T follicular helper cell (primary cell): ENCODE data around the gene PRAMEF6.
"Not testable (repeated sequence)": the region's sequence is repeated elsewhere in the genome, so short reads cannot be mapped to it uniquely, and the experiment has no call there.

Experiments used
- DNase-seq: peaks from one replicate; pipeline ENCODE4 v3.0.0-alpha.2; 2020; ENCODE audit warnings: low read depth
- total RNA-seq, 2 experiments: gene quantifications; one replicate each; lab custom pipeline; 2026; lab: John Stamatoyannopoulos, UW

PRAMEF6 gene
- 0 reads per million in 2 experiments for total RNA-seq

- not testable (repeated sequence) for DNase-seq
Measured at GRCh38 chr1:12947480-12947879, at the start of gene PRAMEF6. Gene PRAMEF6 (minus strand): TSS chr1:12947580. CDS start chr1:12942518, 5,062 bp downstream.

GRCh38 chr1:12924368-12924767 is 23.0 kb downstream of the PRAMEF6 start:
- not testable (repeated sequence) for DNase-seq

DNA sequence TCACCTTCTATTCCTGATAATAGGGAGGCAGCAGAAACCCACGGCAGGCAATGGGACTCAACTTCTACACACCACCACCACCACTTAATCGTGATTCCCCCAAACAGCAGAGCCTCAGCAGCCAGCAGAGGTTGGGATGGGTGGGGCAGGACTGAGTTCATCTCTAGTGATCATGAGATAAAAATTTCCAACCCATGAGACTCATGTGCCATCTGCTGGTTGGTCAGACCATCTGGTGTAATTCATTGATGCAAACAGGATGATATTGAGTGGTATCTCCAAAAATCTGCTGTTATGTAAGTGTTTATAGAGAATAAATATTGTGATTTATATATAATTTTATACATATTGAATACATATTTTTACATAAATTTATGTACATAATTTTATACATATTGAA is 25.6 kb downstream of the PRAMEF6 start:
- not testable (repeated sequence) for DNase-seq

- not testable (repeated sequence) for DNase-seq
Measured at GRCh38 chr1:12916310-12916709, 31.1 kb downstream of the PRAMEF6 start, which contains the start of gene PRAMEF7. Gene PRAMEF7 (plus strand): TSS chr1:12916610. CDS start chr1:12917693, 1,083 bp downstream.

DNA sequence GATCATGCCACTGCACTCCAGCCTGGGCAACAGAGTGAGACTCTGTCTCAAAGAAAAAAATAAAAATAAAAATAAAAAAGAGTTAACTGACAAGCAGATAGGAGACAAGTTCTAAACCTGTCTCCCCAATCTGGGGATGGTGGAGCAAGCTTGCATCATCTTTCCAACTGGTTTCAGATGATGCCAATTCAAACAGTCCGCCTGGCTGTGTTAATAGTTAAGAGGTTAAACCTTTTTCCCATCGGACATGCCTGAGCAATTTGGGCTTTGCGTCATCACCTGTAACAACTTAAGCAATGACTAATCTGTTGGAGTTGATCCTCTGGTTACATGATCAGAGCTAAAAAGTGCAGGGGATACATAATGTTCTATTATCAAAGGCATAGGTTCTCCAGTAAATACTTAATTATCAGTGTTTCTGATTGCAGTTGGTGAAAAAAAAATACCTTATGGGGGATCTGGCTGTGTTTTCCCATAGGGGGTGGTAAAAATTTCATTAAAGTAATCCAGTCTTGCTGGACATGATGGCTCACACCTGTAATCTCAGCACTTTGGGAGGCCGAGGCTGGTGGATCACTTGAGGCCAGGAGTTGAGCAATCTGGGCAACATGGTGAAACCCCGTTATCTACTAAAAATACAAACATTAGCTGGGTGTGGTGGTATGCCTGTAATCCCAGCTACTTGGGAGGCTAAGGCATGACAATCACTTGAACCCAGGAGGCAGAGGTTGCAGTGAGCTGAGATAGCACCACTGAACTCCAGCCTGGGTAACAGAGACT is 43.4 kb downstream of the PRAMEF6 start:
- not testable (repeated sequence) for DNase-seq

DNA sequence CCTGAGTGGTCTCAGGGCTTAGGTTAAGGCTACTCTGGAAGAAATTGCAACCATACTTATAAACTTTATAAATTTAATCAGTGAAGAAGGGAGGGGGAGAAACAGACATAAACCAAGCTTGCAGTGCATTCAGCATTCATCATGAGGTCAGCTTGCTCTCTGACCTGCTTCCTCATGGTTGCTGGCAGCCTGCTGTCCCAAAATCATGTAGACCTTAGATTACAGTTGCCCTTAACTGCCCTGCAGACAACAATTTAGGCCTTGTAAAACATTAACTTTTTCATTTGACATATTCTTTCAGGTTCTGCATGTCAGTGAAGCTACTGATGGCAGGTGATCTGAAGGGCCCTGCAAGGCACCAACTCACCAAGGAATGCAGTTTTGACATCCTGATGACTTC is 48.2 kb downstream of the PRAMEF6 start:
- not testable (repeated sequence) for DNase-seq

DNA sequence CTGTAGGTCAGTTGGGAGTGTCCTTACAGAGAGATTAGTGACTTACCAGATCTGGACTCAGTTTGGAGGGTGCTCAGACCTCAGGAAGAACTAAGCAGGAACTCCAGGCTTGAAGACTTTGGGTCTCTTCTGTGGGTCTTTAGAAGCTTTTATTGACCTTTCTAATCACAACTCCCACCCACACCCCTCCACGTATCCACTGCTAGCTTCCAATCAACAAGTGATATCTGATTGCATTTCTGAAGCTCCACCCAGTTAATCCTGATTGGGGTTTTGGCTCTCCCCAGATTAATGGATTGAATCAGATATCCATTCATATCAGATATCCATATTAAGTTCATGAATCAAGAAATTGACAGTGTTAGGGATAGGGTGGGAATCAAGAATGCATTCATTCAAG is 49.2 kb downstream of the PRAMEF6 start, which contains the start of gene PRAMEF10:
TSS of gene PRAMEF10 (minus strand) at position 101 of the 400 bp plus-strand sequence. CDS start 2,423 bp downstream, outside the sequence.
- DNase-seq, result not testable (repeated sequence)
